SK-N-SH treated with all-trans-retinoic acid at 6 μM for 48 hours (cell line): Measurements from ENCODE around the gene CD86.
"Not testable (repeated sequence)": the region's sequence is repeated elsewhere in the genome, so short reads cannot be mapped to it uniquely, and the experiment has no call there.

Source experiments
- ATAC-seq: fragments of 200-7000 bp; cut with Tn5 transposase; 3 replicates; pipeline ENCODE4 v1.9.1; 2020; ENCODE audit warnings: mild to moderate bottlenecking, moderate library complexity
- ARNTL ChIP-seq: fragments of 450-650 bp; formaldehyde crosslinking; IDR thresholded peaks from 2 replicates; pipeline ENCODE4 v1.5.0; 2020; ENCODE audit warnings: low read depth, mild to moderate bottlenecking, moderate library complexity, borderline replicate concordance
- BACH2 ChIP-seq: fragments of 250-450 bp; sonication (Bioruptor Pico); IDR thresholded peaks from 2 replicates; pipeline ENCODE4 v1.9.0; 2021; ENCODE audit warnings: mild to moderate bottlenecking, borderline replicate concordance
- CREB5 ChIP-seq: fragments of 250-450 bp; sonication (Bioruptor Pico); IDR thresholded peaks from 2 replicates; pipeline ENCODE4 v1.5.1; 2020; ENCODE audit warnings: low read depth, mild to moderate bottlenecking, moderate library complexity
- CSDC2 ChIP-seq: fragments of 250-450 bp; sonication (Bioruptor Pico); IDR thresholded peaks from 2 replicates; pipeline ENCODE4 v1.5.0; 2020; ENCODE audit warnings: mild to moderate bottlenecking, moderate library complexity
- CSRNP3 ChIP-seq: fragments of 250-450 bp; sonication (Bioruptor Pico); IDR thresholded peaks from 2 replicates; pipeline ENCODE4 v1.5.1; 2021; ENCODE audit warnings: mild to moderate bottlenecking, moderate library complexity
- ESRRG ChIP-seq: fragments of 250-450 bp; sonication (Bioruptor Pico); IDR thresholded peaks from 2 replicates; pipeline ENCODE4 v1.6.1; 2021; ENCODE audit warnings: mild to moderate bottlenecking
- ISL1 ChIP-seq: fragments of 250-450 bp; sonication (Bioruptor Pico); IDR thresholded peaks from 2 replicates; pipeline ENCODE4 v2.1.2; 2022; ENCODE audit warnings: mild to moderate bottlenecking, moderate library complexity
- OSR1 ChIP-seq: fragments of 250-450 bp; sonication (Bioruptor Pico); IDR thresholded peaks from 2 replicates; pipeline ENCODE4 v1.8.0; 2022; ENCODE audit warnings: moderate library complexity, mild to moderate bottlenecking, inconsistent platforms
- PPARA ChIP-seq: fragments of 250-450 bp; sonication (Bioruptor Pico); IDR thresholded peaks from 2 replicates; pipeline ENCODE4 v1.5.0; 2020; ENCODE audit warnings: mild to moderate bottlenecking, borderline replicate concordance
- RARB ChIP-seq: fragments of 250-450 bp; sonication (Bioruptor Pico); IDR thresholded peaks from 2 replicates; pipeline ENCODE4 v1.8.0; 2021; ENCODE audit warnings: mild to moderate bottlenecking, moderate library complexity
- SNAI2 ChIP-seq: fragments of 250-450 bp; sonication (Bioruptor Pico); IDR thresholded peaks from 2 replicates; pipeline ENCODE4 v1.5.0; 2020; ENCODE audit warnings: mild to moderate bottlenecking, moderate library complexity
- TCF4 ChIP-seq: fragments of 250-450 bp; sonication (Bioruptor Pico); IDR thresholded peaks from 2 replicates; pipeline ENCODE4 v1.8.0; 2021; ENCODE audit warnings: mild to moderate bottlenecking, moderate library complexity, borderline replicate concordance
- TOX ChIP-seq: fragments of 250-450 bp; sonication (Bioruptor Pico); IDR thresholded peaks from 2 replicates; pipeline ENCODE4 v1.8.0; 2021; ENCODE audit warnings: mild to moderate bottlenecking, moderate library complexity, borderline replicate concordance
- TSHZ2 ChIP-seq: fragments of 250-450 bp; sonication (Bioruptor Pico); IDR thresholded peaks from 2 replicates; pipeline ENCODE4 v1.5.0; 2020; ENCODE audit warnings: mild to moderate bottlenecking, moderate library complexity
- ZC3H10 ChIP-seq: fragments of 250-450 bp; sonication (Bioruptor Pico); IDR thresholded peaks from 2 replicates; pipeline ENCODE4 v1.5.1; 2021; ENCODE audit warnings: mild to moderate bottlenecking, moderate library complexity
- ZFP3 ChIP-seq: fragments of 250-450 bp; sonication (Bioruptor Pico); IDR thresholded peaks from 2 replicates; pipeline ENCODE4 v1.5.0; 2020; ENCODE audit warnings: mild to moderate bottlenecking, moderate library complexity
- ZFP30 ChIP-seq: fragments of 450-650 bp; formaldehyde crosslinking; IDR thresholded peaks from 2 replicates; pipeline ENCODE4 v1.5.0; 2022; ENCODE audit warnings: mild to moderate bottlenecking, moderate library complexity
- ZNF565 ChIP-seq: fragments of 450-650 bp; formaldehyde crosslinking; conservative IDR thresholded peaks from 2 replicates; pipeline ENCODE4 v1.5.0; 2020; ENCODE audit warnings: low read depth, mild to moderate bottlenecking, moderate library complexity
- ZNF70 ChIP-seq: fragments of 450-650 bp; formaldehyde crosslinking; IDR thresholded peaks from 2 replicates; pipeline ENCODE4 v1.5.0; 2020; ENCODE audit warnings: mild to moderate bottlenecking, moderate library complexity
- TF ChIP-seq, protein P1 (sequence below): fragments of 250-450 bp; sonication (Bioruptor Pico); IDR thresholded peaks from 2 replicates; pipeline ENCODE4 v1.8.0; 2020; ENCODE audit warnings: mild to moderate bottlenecking, moderate library complexity, borderline replicate concordance

Gene CD86

DNA sequence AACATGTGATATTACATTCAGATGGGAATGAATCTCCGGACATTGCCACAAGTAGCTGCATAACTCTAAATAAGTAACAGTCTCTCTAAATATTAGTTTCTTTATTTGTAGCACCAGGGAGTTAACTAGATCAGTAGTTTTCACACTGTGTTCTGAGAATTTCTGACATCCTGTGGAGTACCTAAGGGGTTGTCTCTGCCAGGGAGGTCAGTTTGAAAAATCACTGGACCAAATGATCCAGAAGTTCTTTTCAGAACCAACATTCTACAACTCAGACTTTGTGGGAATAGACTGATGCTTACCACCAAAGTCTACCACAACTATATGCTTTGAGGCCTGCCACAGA is 24.1 kb upstream of the CD86 start:
- no peak for TF ChIP-seq TOX (CRISPR knock-in tag)
- TF ChIP-seq SNAI2 (CRISPR knock-in tag) = no peak
- TF ChIP-seq ISL1 (CRISPR knock-in tag) = no peak
- no peak for TF ChIP-seq TCF4 (CRISPR knock-in tag)
- no peak for ATAC-seq

DNA sequence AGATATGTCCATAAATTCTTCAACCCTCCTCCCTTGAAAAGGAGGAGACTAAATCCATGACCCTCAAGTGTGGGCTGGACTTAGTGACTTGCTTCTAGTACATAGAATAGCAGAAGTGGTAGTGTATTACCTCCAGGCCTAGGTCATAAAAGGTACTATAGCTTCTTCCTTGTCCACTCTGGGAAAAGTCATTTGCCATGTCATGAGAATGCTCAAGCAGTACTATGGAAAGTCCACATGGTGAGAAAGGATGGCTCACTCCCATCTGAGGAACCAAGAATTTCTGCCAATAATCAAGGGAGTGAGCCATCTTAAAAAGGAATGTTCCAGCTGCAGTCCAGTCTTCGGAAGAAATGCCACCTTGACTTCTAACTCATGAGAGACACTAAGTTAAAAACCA is 22.6 kb upstream of the CD86 start:
- ATAC-seq = no peak
- TF ChIP-seq SNAI2 (CRISPR knock-in tag) (no peak), CSDC2 (CRISPR knock-in tag) (no peak), ESRRG (no peak), BACH2 (CRISPR knock-in tag) (no peak), ZFP3 (no peak), PPARA (CRISPR knock-in tag) (no peak), ISL1 (CRISPR knock-in tag) (no peak), ZC3H10 (CRISPR knock-in tag) (no peak), CREB5 (CRISPR knock-in tag) (no peak), RARB (CRISPR knock-in tag) (no peak), ZNF70 (CRISPR knock-in tag) (no peak), CSRNP3 (CRISPR knock-in tag) (no peak), TSHZ2 (no peak), ZFP30 (CRISPR knock-in tag) (no peak)
- TF ChIP-seq, protein P1, sequence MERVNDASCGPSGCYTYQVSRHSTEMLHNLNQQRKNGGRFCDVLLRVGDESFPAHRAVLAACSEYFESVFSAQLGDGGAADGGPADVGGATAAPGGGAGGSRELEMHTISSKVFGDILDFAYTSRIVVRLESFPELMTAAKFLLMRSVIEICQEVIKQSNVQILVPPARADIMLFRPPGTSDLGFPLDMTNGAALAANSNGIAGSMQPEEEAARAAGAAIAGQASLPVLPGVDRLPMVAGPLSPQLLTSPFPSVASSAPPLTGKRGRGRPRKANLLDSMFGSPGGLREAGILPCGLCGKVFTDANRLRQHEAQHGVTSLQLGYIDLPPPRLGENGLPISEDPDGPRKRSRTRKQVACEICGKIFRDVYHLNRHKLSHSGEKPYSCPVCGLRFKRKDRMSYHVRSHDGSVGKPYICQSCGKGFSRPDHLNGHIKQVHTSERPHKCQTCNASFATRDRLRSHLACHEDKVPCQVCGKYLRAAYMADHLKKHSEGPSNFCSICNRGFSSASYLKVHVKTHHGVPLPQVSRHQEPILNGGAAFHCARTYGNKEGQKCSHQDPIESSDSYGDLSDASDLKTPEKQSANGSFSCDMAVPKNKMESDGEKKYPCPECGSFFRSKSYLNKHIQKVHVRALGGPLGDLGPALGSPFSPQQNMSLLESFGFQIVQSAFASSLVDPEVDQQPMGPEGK = no peak
- TF ChIP-seq, all 23 proteins: peak for 0

DNA sequence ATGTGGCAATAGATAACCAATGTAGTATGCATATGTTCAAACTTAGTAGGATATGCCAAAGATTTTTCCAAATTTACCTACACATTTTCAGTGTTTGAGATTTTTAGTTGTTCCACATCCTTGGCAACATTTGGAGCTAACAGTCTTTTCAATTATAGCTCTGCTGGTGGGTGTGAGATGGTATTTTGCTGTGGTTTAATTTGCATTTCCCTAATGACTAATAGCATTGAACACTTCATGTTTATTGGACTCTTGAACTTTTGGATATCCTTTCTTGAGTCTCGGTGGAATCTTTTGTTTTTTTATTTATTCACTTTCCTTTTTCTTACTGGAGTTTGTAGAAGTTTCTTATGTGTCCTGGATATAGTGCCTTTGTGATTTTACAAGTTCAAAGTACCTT is 22.1 kb upstream of the CD86 start:
- ATAC-seq = no peak
- TF ChIP-seq SNAI2 (CRISPR knock-in tag) (no peak), RARB (CRISPR knock-in tag) (no peak), OSR1 (CRISPR knock-in tag) (no peak), ZNF565 (CRISPR knock-in tag) (no peak), TSHZ2 (no peak), TCF4 (CRISPR knock-in tag) (no peak), CREB5 (CRISPR knock-in tag) (no peak), ZFP3 (no peak), ESRRG (no peak), ARNTL (CRISPR knock-in tag) (no peak)
- TF ChIP-seq, protein P1 = no peak

DNA sequence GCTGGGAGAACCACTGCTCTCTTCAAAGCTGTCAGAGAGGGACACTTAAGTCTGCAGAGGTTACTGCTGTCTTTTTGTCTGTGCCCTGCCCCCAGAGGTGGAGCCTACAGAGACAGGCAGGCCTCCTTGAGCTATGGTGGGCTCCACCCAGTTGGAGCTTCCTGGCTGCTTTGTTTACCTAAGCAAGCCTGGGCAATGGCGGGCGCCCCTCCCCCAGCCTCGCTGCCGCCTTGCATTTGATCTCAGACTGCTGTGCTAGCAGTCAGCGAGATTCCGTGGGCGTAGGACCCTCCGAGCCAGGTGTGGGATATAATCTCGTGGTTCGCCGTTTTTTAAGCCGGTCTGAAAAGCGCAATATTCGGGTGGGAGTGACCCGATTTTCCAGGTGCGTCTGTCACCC is 7.9 kb upstream of the CD86 start:
- not testable (repeated sequence) for ATAC-seq

- ATAC-seq = peak; percentile 54; the same call in 2 of the 3 replicates
These were observed 7.4 kb upstream of the CD86 start for GRCh38 chr3:122047773-122048172.
